HG03354 (cell line): ENCODE measurements around the gene MYBPC2.

ENCODE experiments used
- ATAC-seq: cut with Tn5 transposase; IDR thresholded peaks from one replicate; pipeline ENCODE4 v1.9.1; 2021; ENCODE audit warnings: mild to moderate bottlenecking; ENCODE audit not compliant: unreplicated experiment, poor library complexity, severe bottlenecking

Gene MYBPC2

DNA sequence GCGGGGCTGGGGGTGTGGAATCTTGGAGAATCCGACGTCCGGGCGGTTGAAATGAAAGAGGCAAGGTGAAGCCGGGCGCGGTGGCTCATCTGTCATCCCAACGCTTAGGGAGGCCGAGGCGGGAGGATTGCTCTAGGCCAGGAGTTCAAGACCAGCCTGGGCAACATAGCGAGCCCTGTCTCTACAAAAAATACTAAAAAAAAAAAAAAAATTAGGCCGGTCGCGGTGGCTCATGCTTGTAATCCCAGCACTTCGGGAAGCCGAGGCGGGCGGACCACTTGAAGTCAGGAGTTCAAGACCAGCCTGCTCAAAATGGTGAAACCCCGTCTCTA, 44.2 kb downstream of the MYBPC2 start:
- no peak for ATAC-seq

DNA sequence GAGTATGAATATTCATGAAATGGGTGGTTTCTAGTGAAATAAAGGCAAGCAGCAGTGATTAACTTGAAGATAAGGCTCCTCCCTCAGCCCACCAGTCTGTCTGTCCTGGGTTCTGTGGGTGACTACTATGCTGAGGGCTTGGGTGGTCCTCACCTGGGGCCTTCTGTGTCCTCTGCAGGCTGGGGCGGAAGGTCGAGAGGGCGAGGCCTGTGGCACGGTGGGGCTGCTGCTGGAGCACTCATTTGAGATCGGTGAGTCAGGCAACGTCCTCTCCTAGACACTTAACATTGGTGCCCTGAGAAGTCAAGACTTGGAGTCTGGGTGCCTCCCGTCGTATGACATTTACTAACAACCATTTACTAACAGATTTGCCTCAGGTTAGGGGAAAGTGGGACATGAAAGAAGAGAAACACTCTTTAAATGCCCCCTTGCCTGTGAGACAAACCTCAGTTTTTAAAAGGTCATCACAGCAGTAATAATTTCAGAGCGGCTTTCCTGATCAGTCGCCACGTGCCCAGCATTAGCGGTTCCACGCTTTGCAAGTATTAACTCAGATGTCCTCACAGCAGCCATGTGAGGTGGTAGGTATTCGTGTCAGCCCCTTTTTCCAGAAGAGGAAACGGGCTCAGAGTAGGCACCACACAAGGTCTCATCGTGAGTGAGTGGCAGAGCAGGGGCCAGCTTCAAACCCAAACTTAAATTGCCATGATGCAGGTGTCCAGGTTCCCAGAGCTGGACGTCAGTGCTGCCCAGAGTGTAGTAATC, 45.2 kb downstream of the MYBPC2 start:
- no peak for ATAC-seq

DNA sequence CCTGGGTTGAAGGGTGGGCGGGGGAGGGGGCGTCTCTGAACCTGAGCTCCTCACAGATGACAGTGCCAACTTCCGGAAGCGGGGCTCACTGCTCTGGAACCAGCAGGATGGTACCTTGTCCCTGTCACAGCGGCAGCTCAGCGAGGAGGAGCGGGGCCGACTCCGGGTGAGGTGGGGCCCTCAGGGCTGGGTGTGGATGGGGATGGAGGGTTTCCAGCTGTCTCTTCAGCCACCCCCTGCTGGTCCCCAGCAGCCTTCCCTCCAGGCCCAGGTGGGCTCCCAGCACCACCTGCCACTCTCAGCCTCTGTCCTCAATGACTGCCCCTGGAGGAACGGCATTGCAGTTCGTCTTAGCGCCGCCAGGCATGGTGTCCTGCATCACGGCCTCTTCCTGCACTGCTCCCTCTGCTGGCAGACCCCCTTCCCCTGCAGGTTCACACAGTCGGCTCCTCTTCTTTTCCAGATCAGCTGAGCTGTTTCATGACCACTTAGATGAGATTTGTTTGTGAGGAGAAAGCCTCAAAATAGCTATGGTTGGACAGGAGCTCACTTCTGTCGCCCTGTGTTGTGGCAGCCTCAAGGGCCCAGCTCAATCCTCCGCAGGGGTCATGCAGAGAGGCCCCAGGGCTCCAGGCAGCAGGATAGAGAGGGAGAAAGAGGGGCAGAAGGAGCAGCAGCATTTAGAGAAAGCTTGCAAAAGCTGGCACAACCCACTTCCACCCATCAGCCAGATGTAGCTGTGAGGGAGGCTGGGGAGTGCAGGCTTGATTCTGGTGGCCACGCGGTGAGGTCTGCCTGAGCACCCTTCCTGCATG, 46.4 kb downstream of the MYBPC2 start:
- no peak for ATAC-seq

DNA sequence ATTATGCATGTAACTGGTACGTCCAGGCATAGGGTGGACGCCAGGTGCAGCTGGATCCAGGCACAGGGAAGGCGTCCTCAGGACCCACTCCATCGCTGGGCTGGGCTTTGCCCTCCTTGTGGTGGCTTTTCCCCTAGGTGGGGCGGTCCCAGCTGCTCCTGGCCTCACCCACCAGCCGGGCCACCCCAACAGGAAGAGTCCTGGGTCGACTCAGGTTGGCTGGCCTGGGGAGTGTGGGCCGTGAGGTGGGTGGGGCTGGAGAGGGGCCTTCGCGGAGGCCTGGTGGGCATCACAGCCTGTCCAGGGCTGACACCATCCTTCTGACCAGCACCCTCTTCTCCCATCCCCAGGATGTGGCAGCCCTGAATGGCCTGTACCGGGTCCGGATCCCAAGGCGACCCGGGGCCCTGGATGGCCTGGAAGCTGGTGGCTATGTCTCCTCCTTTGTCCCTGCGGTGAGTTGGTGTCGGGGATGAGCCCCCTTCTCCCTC, 47.1 kb downstream of the MYBPC2 start:
- ATAC-seq = no peak

DNA sequence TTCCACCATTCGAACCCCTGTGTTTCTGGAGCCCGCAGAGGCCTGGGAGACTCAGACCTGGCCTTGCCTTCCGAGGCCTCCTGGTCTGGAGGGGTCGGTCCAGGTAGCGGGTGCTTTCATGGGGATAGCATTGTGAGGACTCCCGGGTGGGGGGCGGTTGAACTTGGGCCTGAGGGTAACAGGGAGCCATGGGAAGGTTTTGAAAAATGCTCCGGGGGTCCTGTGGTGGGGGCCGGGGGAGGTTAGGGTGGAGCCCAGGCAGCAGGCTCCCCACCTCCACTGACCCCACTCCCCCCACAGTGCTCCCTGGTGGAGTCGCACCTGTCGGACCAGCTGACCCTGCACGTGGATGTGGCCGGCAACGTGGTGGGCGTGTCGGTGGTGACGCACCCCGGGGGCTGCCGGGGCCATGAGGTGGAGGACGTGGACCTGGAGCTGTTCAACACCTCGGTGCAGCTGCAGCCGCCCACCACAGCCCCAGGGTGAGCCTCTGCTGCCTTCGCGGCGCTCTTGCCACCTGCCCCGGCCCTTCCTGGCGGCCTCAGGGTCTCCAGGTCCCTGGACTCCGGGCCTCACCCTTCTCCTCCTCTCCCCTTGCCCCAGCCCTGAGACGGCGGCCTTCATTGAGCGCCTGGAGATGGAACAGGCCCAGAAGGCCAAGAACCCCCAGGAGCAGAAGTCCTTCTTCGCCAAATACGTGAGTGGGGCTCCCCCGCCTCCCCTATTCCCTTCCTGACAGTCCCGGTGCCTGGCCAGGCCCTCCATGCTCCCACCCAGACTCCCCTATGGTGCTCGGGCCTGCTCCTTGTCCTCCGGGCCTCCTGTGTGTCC, 47.8 kb downstream of the MYBPC2 start:
- no peak for ATAC-seq

DNA sequence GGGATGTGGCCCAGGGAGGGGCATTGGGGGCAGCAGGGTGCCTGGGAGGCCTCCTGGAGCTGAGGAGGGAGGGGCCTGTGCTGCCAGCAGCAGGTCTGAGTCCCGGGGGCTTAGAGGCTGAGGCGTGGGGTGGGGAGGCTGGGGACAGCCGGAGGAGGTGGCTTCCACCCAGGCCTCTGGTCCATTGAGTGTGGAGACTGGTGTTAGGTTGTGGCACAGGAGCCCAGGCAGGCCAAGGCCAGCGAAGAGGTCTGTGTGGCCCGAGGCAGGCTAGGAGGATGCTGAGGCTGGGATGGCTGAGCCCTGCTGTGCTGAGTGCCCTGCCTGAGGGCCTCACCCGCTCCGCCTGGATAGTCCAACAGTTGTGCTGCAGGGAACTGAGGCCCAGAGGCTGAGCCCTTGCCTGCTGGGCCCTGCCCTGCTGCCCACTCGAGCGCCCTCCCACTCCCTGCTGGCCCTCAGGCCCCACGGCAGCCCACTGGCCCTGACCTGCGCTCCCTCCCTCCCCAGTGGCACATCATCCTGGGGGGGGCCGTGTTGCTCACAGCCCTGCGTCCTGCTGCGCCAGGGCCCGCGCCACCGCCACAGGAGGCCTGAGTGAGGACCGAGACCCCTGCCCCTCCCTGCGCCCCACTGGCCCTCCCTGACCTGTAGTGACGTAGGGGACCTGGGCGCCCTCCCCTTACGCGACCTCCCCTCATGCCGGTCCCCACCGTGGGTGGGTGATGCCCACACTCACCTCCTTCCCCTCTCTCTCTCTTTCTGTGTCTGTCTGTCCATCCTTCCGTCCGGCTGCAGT, 48.9 kb downstream of the MYBPC2 start:
- ATAC-seq = no peak

DNA sequence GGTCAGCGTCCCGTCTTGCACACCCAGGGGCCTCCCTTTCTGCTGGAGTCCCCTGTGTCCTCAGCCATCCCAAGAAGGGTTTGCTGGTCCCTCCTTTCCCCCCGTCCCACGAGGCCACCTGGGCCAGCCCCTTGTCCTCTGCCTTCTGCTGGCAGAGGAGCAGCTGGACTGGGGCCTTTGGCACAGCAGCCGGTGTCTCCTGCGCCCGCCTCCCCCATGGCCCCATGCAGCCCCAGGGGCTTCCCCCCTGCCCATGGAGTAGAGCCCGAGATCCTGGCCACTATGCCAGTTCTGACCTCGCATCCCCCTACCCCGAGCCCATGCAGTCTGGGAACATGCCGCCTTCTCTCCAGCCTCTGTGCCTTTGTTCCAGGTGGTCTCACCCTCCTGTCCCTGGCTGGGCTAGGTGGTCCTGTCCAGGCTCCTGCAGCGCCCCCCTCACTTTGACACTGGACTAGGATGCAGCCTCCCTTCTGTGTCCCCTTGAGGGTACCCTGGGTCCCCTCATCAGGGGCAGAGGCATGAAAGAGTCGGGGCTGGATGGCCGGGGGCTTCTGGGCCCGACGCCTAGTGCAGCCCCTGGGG, 49.7 kb downstream of the MYBPC2 start:
- ATAC-seq = no peak

DNA sequence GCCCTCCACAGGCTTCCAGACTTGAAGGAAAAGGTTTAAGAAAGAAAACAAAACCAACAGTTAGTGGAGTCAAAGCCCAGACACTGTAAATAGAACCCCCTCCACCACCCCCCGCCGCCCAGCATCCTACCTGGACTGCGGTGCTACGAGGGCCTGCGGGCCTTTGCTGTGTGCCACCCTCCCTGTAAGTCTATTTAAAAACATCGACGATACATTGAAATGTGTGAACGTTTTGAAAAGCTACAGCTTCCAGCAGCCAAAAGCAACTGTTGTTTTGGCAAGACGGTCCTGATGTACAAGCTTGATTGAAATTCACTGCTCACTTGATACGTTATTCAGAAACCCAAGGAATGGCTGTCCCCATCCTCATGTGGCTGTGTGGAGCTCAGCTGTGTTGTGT, 50.2 kb downstream of the MYBPC2 start:
- ATAC-seq = no peak

DNA sequence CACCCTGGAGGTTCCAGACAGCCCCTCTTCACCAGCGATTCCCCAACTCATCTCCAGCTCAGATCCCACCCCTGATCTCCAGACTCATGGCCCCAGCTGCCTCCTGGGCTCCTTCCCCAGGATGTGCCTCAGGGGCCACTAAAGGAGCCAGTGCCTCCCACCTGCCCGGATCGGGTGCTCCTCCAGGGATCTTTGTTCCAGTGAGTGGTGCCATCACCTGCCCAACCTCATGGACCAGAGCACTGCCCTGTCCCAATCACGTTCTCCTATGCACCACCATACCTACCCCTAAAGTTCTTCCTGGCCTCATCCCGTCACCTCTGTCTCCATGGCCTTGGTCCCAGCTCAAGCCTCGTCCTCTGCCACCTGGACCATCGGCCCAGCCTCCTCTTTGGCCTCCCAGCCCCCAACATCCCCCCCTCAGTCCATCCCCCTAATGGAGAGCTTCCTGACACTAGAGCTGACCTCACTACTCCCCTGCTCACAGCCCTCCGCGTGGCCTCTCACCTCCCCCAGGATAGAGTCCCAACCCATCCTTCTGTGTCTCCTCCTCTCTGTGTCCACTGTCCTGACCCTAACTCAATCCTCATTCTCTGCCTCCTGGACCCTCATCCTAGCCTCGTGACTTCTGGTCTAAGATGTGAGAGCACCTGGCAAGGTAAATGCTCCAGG, 52.7 kb downstream of the MYBPC2 start:
- no peak for ATAC-seq

DNA sequence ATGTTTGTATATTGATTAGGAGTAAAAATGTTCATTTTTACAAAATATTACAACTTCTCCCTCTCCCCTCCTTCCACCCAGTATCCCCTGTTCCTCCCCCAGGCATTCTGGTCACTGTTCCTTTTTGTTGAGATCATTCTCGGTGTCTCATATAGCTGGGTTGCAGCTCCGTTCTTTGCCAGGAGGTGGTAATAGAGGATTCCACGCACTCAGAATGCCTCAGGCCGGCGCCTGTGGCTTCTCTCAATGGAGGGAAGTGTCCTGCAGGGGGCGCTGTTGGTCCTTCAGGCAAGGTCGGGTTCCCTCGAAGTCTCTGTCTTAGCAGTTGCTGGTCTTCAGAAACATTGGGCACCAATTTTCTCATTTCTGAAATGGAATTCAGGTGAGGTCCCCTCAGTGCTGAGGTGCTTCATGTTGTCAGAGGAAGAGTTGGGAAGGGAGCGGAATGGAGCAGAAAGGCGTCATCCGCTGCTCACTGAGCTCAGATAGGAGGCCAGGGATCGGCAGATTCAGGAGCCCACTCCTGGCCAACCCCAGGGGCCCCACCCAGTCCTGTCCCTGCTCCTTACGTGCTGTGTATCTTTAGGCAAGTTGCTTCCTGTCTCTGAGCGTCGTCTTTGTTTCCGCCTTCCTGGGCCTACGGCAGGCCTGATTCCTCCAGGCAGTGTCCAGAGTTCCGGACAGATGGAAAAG, 54.3 kb downstream of the MYBPC2 start:
- no peak for ATAC-seq

DNA sequence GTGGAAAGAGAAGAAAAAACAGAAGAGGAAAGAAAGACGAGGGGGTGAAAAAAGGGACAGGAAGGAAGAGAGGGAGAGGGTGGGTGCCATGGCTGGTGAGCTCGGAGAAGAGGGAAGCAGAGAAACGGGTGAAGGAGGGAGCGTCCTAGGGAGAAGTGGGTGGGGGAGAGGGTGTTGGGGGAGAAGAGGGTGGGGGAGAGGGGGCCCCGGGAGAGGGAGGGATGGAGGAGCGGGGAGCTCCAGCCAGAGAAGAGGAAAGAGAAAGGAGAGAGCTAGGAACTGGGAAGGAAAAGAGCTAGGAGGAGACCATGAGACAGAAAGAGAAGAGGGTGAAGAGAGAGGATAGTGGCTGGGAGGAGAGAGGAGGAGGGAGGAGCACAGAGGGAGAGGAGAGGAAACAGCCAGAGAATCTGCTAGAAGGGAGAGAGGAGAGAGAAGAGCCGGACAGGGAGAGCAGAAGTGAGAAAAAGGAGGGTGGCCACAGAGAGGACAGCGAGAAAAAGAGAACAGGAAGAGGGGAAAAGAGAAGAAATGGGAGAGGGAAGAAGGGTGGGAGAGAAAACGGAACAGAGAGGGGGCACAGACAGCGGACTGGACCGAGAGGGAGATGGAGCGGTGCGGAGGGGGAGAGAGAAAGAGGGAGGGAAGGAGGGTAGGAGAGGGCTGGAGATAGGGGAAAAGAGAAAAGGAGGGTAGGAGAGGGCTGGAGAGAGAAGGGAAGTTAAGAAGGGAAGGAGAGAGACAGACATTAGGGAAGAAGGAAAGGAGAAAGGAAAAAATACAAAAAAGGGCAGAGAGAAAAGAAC, 55.9 kb downstream of the MYBPC2 start:
- no peak for ATAC-seq

DNA sequence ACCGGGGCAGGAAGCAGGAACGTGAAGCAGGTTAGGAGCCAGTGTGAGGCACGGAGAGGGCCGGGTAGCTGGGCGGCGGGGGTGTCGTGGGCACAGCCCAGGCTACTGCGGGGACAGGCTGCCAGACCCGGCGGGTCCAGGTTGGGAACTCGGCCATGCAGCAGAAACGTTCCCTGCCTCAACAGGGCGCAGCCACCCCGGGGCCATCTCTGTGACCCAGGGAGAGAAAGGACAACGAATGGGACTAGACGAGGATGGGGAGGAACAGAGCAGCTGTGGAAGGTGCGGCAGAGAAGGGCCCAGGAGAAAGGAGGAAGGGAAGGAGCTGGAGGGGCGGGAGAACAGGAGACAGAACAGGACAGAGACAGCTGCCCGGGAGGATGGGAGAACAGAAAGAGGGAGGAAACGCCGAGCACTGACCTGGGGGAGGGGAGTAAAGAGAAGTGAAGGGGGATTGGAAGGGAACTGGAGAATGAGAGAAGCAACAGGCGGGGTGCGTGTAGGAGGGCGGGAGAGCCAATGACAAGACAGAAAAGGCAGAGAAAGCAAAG, 56.8 kb downstream of the MYBPC2 start:
- no peak for ATAC-seq

DNA sequence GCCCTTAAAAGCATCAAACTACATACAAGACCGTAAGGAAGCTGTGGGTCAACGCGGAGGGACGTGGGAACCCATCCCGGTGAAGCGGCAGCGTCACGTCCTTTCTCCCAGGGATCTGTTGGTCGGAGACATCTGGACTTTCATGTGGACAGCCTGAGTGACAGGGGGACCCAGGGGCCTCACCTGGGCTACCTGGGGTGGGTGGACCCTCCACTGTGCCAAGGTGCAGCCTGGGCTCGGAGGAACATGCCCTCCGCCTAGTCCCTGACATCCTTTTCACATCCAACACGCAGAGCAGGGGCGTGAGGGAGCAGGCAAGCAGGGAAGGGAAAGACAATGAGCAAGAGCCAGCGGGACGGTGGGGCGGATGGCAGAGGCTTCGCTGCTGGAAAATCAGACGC, 57.7 kb downstream of the MYBPC2 start:
- ATAC-seq = no peak

DNA sequence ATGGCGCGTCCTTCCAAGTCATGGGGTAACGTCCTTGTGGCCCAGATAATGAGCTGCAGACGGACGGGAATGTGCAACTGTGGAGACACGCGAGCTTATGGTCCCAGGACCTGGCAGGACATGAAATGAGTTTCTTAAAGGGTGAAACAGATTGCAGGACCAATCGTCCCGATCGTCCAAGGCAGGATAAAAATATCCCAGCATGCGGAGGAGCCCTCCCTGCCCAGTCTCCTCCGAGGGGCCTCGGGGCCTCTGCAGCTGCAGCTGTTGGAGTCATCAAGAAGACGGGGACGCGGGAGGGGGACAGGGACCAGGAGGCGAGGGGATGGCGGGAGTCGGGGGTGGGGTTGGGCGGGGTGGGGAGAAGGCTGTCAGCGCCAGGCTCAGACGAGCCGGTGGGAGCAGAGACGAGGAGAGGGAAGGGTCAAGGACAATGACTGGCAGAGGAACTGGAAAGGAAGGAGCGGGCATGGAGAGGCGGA, 58.3 kb downstream of the MYBPC2 start:
- ATAC-seq = no peak

DNA sequence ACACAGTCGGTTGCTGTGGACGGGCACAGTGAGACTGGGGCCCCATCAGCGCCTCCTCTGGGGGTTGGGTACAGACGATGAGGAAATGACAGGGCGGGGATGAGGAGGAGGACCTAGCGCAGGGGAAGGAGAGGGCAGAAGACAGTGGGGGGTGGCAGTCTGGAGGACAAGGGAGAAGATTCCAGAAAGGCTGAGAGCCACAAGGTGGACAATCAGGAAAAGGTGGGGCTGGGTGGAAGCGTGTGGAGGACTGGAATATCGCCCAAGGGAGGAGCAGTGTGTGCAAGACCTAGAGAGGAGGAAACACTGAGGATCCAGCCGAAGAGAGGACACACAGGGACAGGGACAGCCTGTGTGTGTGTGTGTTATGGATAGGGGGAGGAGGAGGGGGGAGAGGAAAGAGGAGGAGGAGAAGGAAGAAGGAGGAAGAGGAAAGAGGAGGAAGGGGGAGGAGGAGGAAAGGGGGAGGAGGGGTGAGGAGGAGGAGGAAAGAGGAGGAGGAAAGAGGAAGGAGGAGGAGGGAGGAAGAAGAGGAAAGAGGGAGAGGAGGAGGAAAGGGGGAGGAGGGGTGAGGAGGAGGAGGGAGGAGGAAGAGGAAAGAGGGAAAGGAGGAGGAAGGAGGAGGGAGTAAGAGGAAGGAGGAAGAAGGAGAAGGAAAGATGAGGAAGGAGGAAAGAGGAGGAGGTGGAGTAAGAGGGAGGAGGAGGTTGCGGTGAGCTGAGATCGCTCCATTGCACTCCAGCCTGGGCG, 59.8 kb downstream of the MYBPC2 start:
- ATAC-seq = no peak

DNA sequence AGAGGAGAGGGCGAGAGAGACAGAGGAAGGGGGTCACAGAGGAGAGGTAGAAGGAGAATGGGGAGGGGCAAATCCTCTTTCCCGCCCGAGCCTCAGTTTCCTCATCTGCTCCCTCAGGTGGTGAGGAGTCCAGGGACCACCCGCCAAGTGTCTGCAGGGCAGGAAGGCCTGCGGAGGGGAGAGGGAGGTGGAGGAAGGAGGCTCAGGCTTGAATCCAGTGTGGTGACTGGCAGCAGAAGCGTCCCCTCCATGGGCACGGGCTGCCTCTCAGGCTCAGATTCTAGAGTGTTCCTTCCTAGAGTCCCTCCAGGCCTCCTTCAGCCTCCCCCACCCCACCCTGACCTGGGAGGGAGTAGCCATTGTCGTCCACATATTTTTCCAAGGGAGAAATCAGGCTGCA, 60.5 kb downstream of the MYBPC2 start:
- no peak for ATAC-seq
